DOHH2 (cell line): ENCODE data around the gene TEX29.

ENCODE experiments used
- EZH2phosphoT487 ChIP-seq: fragments of 200-600 bp; sonication (generic); IDR thresholded peaks from 2 replicates; pipeline ENCODE4 v1.6.1; 2017; ENCODE audit warnings: borderline replicate concordance, mild to moderate bottlenecking, antibody characterized with exemption, low read length, moderate library complexity, mixed read lengths
- TF ChIP-seq, protein P1 (sequence below): fragments of 200-600 bp; sonication (generic); IDR thresholded peaks from one replicate; pipeline ENCODE4 v1.5.1; 2014; ENCODE audit warnings: antibody characterized with exemption, mild to moderate bottlenecking, low read depth, low read length; ENCODE audit not compliant: poor library complexity, severe bottlenecking

DNA sequence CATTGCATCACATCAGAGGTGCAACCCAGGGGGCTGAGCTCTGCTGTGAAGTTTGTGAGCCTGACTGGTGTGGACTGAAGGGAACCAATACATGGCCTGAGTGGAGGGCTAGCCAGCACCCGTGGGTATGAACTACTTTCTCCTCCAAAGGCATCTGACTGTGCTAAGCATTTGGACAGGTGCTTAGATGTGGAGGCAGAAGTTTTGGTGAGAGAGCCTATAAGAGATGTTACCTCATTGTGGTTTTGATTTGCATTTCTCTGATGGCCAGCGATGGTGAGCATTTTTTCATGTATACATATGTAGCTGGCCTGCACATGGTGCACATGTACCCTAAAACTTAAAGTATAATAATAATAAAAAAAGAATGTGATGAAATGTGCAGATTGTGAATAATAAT lies 46.9 kb downstream of the TEX29 start:
- TF ChIP-seq, protein P1, sequence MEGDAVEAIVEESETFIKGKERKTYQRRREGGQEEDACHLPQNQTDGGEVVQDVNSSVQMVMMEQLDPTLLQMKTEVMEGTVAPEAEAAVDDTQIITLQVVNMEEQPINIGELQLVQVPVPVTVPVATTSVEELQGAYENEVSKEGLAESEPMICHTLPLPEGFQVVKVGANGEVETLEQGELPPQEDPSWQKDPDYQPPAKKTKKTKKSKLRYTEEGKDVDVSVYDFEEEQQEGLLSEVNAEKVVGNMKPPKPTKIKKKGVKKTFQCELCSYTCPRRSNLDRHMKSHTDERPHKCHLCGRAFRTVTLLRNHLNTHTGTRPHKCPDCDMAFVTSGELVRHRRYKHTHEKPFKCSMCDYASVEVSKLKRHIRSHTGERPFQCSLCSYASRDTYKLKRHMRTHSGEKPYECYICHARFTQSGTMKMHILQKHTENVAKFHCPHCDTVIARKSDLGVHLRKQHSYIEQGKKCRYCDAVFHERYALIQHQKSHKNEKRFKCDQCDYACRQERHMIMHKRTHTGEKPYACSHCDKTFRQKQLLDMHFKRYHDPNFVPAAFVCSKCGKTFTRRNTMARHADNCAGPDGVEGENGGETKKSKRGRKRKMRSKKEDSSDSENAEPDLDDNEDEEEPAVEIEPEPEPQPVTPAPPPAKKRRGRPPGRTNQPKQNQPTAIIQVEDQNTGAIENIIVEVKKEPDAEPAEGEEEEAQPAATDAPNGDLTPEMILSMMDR = no peak
- no peak for TF ChIP-seq EZH2phosphoT487
